ENCODE results near the gene SETD2. TPM values are rescaled to one million over a fixed set of nuclear protein-coding genes. Genes with fewer than 3 reads are reported as not detected.
"Not testable (repeated sequence)": the region's sequence is repeated elsewhere in the genome, so short reads cannot be mapped to it uniquely, and the experiment has no call there.

Gene SETD2
- total and polyA plus RNA-seq, 2 experiments from 2014 or later = 14.2 to 36.0 TPM

DNA sequence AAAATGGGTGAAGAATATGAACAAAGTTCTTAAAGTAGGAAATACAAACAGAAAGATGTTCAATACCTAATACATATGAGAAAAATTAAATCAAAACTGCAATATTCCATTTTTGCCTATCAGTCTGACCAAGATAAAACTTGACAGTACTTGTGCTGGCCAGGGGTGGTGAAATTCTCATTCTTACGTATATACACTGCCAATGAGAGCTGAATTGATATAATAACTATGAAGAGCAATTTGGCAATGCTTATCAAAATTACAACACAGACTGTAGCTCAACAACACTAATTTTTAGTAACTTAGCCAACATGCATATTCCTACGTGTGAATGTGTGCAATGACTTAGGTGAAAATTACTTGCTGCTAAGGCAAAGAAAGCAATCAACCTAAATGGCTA, 90.2 kb downstream of the SETD2 start:
- Histone ChIP-seq H3K27me3 (no peaks in the 10 kb centered on the region), H3K36me3 (peaks cover 12% of the 10 kb centered on the region), H3K27ac (peak overlapping the region; percentile 4), H3K9me3 (ENCODE audit: low read depth) (no peaks in the 10 kb centered on the region), H3K4me1 (ENCODE audit: low read depth) (peaks cover 10% of the 10 kb centered on the region), H3K4me3 (no peak overlapping the region)
- peak in 1 of 2 donors; percentile 52 for DNase-seq (ENCODE audit: low read depth in 1 of 2, low spot score in 1 of 2)
- TF ChIP-seq, protein P1, sequence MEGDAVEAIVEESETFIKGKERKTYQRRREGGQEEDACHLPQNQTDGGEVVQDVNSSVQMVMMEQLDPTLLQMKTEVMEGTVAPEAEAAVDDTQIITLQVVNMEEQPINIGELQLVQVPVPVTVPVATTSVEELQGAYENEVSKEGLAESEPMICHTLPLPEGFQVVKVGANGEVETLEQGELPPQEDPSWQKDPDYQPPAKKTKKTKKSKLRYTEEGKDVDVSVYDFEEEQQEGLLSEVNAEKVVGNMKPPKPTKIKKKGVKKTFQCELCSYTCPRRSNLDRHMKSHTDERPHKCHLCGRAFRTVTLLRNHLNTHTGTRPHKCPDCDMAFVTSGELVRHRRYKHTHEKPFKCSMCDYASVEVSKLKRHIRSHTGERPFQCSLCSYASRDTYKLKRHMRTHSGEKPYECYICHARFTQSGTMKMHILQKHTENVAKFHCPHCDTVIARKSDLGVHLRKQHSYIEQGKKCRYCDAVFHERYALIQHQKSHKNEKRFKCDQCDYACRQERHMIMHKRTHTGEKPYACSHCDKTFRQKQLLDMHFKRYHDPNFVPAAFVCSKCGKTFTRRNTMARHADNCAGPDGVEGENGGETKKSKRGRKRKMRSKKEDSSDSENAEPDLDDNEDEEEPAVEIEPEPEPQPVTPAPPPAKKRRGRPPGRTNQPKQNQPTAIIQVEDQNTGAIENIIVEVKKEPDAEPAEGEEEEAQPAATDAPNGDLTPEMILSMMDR (IDR thresholded peaks at IDR 0.05; ENCODE audit: low read depth, low read length) = no peak

DNA sequence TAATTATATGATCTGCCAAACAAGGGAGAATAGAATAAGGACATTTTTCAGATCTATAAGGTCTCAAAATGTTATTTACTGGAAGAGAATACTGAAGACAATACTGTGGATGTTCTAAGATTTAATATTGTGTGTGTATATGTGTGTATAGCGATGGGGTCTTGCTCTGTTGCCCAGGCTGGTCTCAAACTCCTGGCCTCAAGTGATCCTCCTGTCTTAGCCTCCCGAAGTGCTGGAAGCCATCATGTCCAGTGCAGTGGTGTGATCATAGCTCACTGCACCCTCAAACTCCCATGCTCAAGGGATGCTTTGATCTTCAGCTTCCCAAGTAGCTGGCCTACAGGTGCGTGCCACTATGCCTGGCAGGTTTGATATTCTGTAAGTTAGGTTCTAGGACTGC, 93.1 kb downstream of the SETD2 start:
- Histone ChIP-seq H3K4me1 (ENCODE audit: low read depth) (peaks cover 4% of the 10 kb centered on the region), H3K9me3 (ENCODE audit: low read depth) (no peaks in the 10 kb centered on the region), H3K36me3 (peaks cover 12% of the 10 kb centered on the region), H3K27ac (no peak overlapping the region), H3K4me3 (no peak overlapping the region), H3K27me3 (no peaks in the 10 kb centered on the region)
- TF ChIP-seq, protein P1 (IDR thresholded peaks at IDR 0.05; ENCODE audit: low read depth, low read length) = no peak
- DNase-seq (ENCODE audit: low read depth in 1 of 2, low spot score in 1 of 2) = no peak

DNA sequence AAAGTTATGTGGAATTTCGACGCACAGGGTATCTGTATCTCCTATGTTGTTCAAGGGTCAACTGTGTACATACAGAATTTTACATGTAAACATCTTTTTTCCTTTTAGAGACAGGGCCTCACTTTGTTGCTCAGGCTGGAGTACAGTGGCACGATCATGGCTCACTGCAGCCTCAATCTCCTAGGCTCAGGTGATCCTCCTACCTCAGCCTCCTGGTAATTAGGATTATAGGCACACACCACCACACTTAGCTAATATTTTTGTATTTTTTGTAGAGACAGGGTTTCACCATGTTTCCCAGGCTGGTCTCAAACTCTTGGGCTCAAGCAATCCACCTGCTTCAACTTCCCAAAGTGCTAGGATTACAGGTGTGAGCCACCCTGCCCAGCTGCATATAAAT, 97.7 kb downstream of the SETD2 start:
- H3K4me3 ChIP-seq; H3K27ac ChIP-seq; H3K9me3 ChIP-seq (ENCODE audit: low read depth); H3K27me3 ChIP-seq; H3K4me1 ChIP-seq (ENCODE audit: low read depth); DNase-seq (ENCODE audit: low read depth in 1 of 2, low spot score in 1 of 2): not testable (repeated sequence)
- H3K36me3 ChIP-seq = peaks cover 24% of the 10 kb centered on the region

DNA sequence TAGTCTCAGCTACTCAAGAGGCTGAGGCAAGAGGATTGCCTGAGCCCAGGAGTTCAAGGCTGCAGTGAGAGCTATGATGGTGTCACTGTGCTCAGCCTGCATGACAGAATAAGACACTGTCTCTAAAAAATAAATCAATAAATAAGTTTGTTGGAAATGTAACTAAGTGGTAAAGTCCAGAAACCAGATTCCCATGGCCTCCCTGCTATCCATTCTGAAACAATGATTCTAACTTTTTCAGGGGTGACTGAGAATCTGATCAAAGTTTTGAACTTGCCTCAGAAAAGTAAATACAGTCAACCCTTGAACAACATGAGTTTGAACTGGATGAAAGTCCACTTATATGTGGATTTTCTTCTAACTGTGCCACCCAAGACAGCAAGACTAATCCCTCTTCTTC, 98.2 kb downstream of the SETD2 start:
- no peaks in the 10 kb centered on the region for H3K27me3 ChIP-seq
- no peak overlapping the region for H3K4me3 ChIP-seq
- TF ChIP-seq, protein P1 (IDR thresholded peaks at IDR 0.05; ENCODE audit: low read depth, low read length) = no peak
- no peak for DNase-seq (ENCODE audit: low read depth in 1 of 2, low spot score in 1 of 2)
- no peak overlapping the region for H3K27ac ChIP-seq
- no peaks in the 10 kb centered on the region for H3K4me1 ChIP-seq (ENCODE audit: low read depth)
- H3K36me3 ChIP-seq = peaks cover 25% of the 10 kb centered on the region
- no peaks in the 10 kb centered on the region for H3K9me3 ChIP-seq (ENCODE audit: low read depth)

DNA sequence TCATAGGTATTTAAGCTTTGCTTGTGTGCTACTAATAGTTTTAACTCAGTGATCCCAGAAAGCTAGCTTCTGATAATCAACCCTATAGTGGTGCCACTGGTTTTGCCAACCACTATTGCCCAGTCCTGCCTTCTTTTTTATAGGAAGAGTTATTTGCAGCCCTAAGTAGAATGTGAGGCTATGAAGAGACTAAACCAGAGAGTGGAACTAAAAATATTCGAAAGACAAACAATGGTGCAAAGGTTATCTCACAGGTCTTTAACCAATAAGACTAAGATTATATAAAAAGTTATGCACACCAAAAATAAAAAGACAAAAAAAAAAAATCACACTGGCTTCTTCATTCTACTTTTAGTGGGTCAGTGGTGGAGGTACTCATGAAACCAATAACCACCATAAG, 98.9 kb downstream of the SETD2 start:
- H3K27me3 ChIP-seq = no peaks in the 10 kb centered on the region
- peaks cover 25% of the 10 kb centered on the region for H3K36me3 ChIP-seq
- H3K4me3 ChIP-seq = no peak overlapping the region
- DNase-seq (ENCODE audit: low read depth in 1 of 2, low spot score in 1 of 2) = no peak
- no peak overlapping the region for H3K27ac ChIP-seq
- no peaks in the 10 kb centered on the region for H3K4me1 ChIP-seq (ENCODE audit: low read depth)
- no peaks in the 10 kb centered on the region for H3K9me3 ChIP-seq (ENCODE audit: low read depth)
- TF ChIP-seq, protein P1 (IDR thresholded peaks at IDR 0.05; ENCODE audit: low read depth, low read length) = no peak

DNA sequence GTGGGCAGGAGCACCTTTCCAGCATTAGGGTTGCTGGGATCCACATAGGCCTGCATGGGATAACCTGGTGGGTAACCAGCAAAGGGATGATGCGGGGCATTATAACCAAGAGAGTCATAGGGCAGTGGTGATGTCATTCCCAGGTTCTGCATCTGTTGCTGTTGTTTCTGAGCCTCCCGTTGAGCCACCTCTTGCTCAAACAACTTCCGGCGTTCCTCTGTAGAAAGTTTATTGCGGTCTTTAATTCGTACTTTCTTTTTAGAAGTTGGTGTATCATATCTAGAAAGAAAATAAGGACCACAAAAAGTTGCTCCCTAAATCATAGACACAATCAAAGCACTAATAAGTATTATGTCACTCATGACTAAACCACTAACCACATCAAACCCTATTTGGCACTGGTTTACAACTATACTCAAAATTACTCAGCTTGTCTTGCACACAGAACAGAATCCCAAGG, 106.7 kb downstream of the SETD2 start:
- Histone ChIP-seq H3K4me1 (ENCODE audit: low read depth) (no peaks in the 10 kb centered on the region), H3K9me3 (ENCODE audit: low read depth) (no peaks in the 10 kb centered on the region), H3K4me3 (no peak overlapping the region), H3K27me3 (no peaks in the 10 kb centered on the region), H3K36me3 (peaks cover 19% of the 10 kb centered on the region), H3K27ac (no peak overlapping the region)
- TF ChIP-seq, protein P1 (IDR thresholded peaks at IDR 0.05; ENCODE audit: low read depth, low read length) = no peak
- DNase-seq (ENCODE audit: low read depth in 1 of 2, low spot score in 1 of 2) = peak in 1 of 2 donors; percentile 14
